Measurements from ENCODE around the gene TEKT2.

DNA sequence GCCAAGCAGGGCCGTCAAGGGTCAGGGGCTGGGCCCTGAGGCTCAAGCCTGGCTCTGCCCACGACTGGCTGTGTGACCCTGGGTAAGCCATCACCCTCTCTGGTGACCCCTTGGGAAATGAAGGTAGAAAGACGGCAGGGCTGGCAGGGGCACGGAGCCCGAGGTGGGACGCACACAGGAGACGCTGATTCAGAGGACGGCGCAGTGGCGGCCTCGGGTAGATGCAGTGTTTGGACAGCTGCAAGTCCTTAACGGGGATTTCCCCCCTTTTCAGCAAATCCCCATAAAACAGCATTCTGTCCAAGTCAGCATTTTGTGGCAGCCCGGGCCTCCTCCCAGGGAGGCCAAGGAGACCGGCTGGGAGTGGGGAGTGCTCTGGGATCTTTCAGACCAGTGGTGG lies 24.4 kb downstream of the TEKT2 start:
- TF ChIP-seq CTCF (IDR thresholded peaks at IDR 0.05) (no peak), POLR2A (IDR thresholded peaks at IDR 0.05) (no peak), EP300 (IDR thresholded peaks at IDR 0.05) (no peak)
